K562 (cell line): Measurements from ENCODE around the gene CELA3A. TPM values are rescaled to one million over a fixed set of nuclear protein-coding genes. Genes with fewer than 3 reads are reported as not detected.

Experiments used
- ATAC-seq: fragments of 200-7000 bp; cut with Tn5 transposase; 3 replicates; pipeline ENCODE4 v1.9.1; 2020; ENCODE audit warnings: moderate library complexity
- BruUV-seq: library from RNA; stranded (reverse); fragments of 400-500 nt; replicated peaks from 2 replicates; lab custom pipeline; 2021; lab: Mats Ljungman, UMichigan
- CTCF ChIA-PET: fragments of 300-600 bp; formaldehyde crosslinking; extraction: SDS; loops from one replicate; lab custom pipeline; 2021; ENCODE audit warnings: low intra/inter-chr PET ratio; lab: Yijun Ruan, JAX
- POLR2A ChIA-PET: fragments of 300-600, 350-650 bp; sonication (Branson Sonifier 250); formaldehyde crosslinking; extraction: SDS; loops from one replicate; lab custom pipeline; 2021; ENCODE audit warnings: antibody characterized with exemption, inconsistent platforms; lab: Yijun Ruan, JAX
- DNase-seq, 4 experiments: peaks; one replicate each; pipeline versions ENCODE4 v3.0.0 to v3.0.0-alpha.2; 2011 to 2018; ENCODE audit warnings: low spot score in 3 of 4, mixed read lengths in 3 of 4; ENCODE audit errors: extremely low read depth in 1 of 4
- FAIRE-seq: peaks from 2 replicates; lab custom pipeline; 2011; peaks lifted over from hg19 to GRCh38; lab: Jason Lieb, UNC
- H2AFZ ChIP-seq: 2 replicates; pipeline ENCODE4 v1.6.0; 2011; ENCODE audit warnings: low read depth, low read length, control low read depth, inconsistent platforms
- H3K27ac ChIP-seq: fragments of 200-600 bp; 3 replicates; pipeline ENCODE4 v1.8.0; 2011; ENCODE audit warnings: low read depth, mild to moderate bottlenecking, control low read depth, inconsistent platforms, low read length, moderate library complexity, mixed read lengths; ENCODE audit errors: extremely low read depth
- H3K27me3 ChIP-seq, 2 experiments: fragments of 300-600 bp in 1 of 2; 2 replicates in 1 of 2; 3 replicates in 1 of 2; pipeline versions ENCODE4 v1.6.0 to v1.8.0; 2011; ENCODE audit warnings: inconsistent platforms in 2 of 2, low read length in 2 of 2, mild to moderate bottlenecking in 1 of 2, mixed read lengths in 1 of 2, moderate library complexity in 1 of 2; ENCODE audit not compliant: control insufficient read depth in 2 of 2, insufficient read depth in 2 of 2
- H3K36me3 ChIP-seq: fragments of 300-600 bp; 3 replicates; pipeline ENCODE4 v1.8.0; 2011; ENCODE audit warnings: mild to moderate bottlenecking, low read length, inconsistent platforms; ENCODE audit not compliant: control insufficient read depth, insufficient read depth
- H3K4me1 ChIP-seq, 2 experiments: fragments of 200-600 bp in 1 of 2; replicated peaks in 1 of 2; 2 replicates in 1 of 2; 3 replicates in 1 of 2; pipeline versions ENCODE4 v1.5.1 to v1.8.0; 2011; ENCODE audit warnings: inconsistent platforms in 2 of 2, low read length in 2 of 2, mild to moderate bottlenecking in 1 of 2, mixed read lengths in 1 of 2, moderate library complexity in 1 of 2; ENCODE audit not compliant: control insufficient read depth in 2 of 2, insufficient read depth in 2 of 2
- H3K4me2 ChIP-seq: 2 replicates; pipeline ENCODE4 v1.6.1; 2011; ENCODE audit warnings: low read length, control low read depth, inconsistent platforms, mixed read lengths; ENCODE audit not compliant: insufficient read depth
- H3K4me3 ChIP-seq: fragments of 200-600 bp; sonication (generic), shearing (Covaris generic); 2 replicates; pipeline ENCODE4 v1.5.1; 2016; ENCODE audit warnings: control low read depth, inconsistent platforms
- H3K79me2 ChIP-seq: fragments of 200-600 bp; 3 replicates; pipeline ENCODE4 v1.8.0; 2011; ENCODE audit warnings: low read length, inconsistent platforms; ENCODE audit not compliant: control insufficient read depth, insufficient read depth
- H3K9ac ChIP-seq, 2 experiments: 2 replicates each; pipeline versions ENCODE4 v1.6.0 to v1.6.1; 2011; ENCODE audit warnings: low read depth in 2 of 2, low read length in 2 of 2, control low read depth in 1 of 2, inconsistent platforms in 1 of 2, mild to moderate bottlenecking in 1 of 2, mixed read lengths in 1 of 2; ENCODE audit not compliant: insufficient read depth in 1 of 2
- H3K9me1 ChIP-seq: one replicate; pipeline ENCODE4 v1.6.0; 2011; ENCODE audit warnings: inconsistent platforms, mild to moderate bottlenecking, low read length, moderate library complexity; ENCODE audit not compliant: control insufficient read depth, insufficient read depth
- H3K9me3 ChIP-seq: replicated peaks from 2 replicates; pipeline ENCODE4 v1.5.1; 2011; ENCODE audit warnings: low read depth, low read length, inconsistent platforms; ENCODE audit not compliant: control insufficient read depth, insufficient read depth
- H4K20me1 ChIP-seq: replicated peaks from 2 replicates; pipeline ENCODE4 v1.6.1; 2011; ENCODE audit warnings: low read length, inconsistent platforms, mixed read lengths; ENCODE audit not compliant: control insufficient read depth, insufficient read depth
- ATF1 ChIP-seq, 2 experiments: fragments of 450-650 bp in 1 of 2; IDR thresholded peaks; 2 replicates each; pipeline ENCODE4 v1.6.1; 2016; ENCODE audit warnings: missing compliant biosample characterization in 1 of 2, missing genetic modification characterization in 1 of 2
- CCNT2 ChIP-seq: IDR thresholded peaks from 2 replicates; pipeline ENCODE4 v1.6.1; 2011; ENCODE audit warnings: borderline replicate concordance, low read depth, mild to moderate bottlenecking, moderate library complexity, mixed read lengths, low read length; ENCODE audit not compliant: insufficient read length; ENCODE audit errors: extremely low read depth
- FOXK2 ChIP-seq, 2 experiments: fragments of 450-650 bp; IDR thresholded peaks in 1 of 2; conservative IDR thresholded peaks in 1 of 2; 2 replicates each; pipeline ENCODE4 v1.6.1; 2016; ENCODE audit warnings: low read depth in 2 of 2, mild to moderate bottlenecking in 1 of 2
- FOXP1 ChIP-seq: sonication (generic); formaldehyde crosslinking; IDR thresholded peaks from 2 replicates; pipeline ENCODE4 v1.8.0; 2022; ENCODE audit warnings: mild to moderate bottlenecking, missing genetic modification reagents
- HES1 ChIP-seq: fragments of 450-650 bp; IDR thresholded peaks from 2 replicates; pipeline ENCODE4 v1.6.1; 2016; ENCODE audit warnings: low read depth, mild to moderate bottlenecking, moderate library complexity
- MTA3 ChIP-seq: fragments of 450-650 bp; formaldehyde crosslinking; IDR thresholded peaks from 2 replicates; pipeline ENCODE4 v1.6.1; 2017; ENCODE audit warnings: mild to moderate bottlenecking, borderline replicate concordance
- RBM22 ChIP-seq: fragments of 200-400 bp; formaldehyde crosslinking; IDR thresholded peaks from 2 replicates; pipeline ENCODE4 v1.6.1; 2018; ENCODE audit warnings: low read length, low read depth; ENCODE audit not compliant: poor library complexity, severe bottlenecking
- SIN3A ChIP-seq, 2 experiments: fragments of 150-350 bp in 1 of 2; IDR thresholded peaks; 2 replicates each; pipeline ENCODE4 v1.6.1; 2011 to 2016; ENCODE audit warnings: borderline replicate concordance in 2 of 2, low read depth in 2 of 2, low read length in 2 of 2, mild to moderate bottlenecking in 2 of 2, moderate library complexity in 2 of 2; ENCODE audit not compliant: control insufficient read depth in 1 of 2
- SMARCB1 ChIP-seq: IDR thresholded peaks from 2 replicates; pipeline ENCODE4 v1.6.1; 2011; ENCODE audit warnings: improper control_type of control experiment, low read depth; ENCODE audit not compliant: insufficient read length
- SNIP1 ChIP-seq: fragments of 450-650 bp; IDR thresholded peaks from 2 replicates; pipeline ENCODE4 v1.7.1; 2017; ENCODE audit warnings: low read depth, mild to moderate bottlenecking
- TAF1 ChIP-seq: IDR thresholded peaks from 2 replicates; pipeline ENCODE4 v1.6.1; 2011; ENCODE audit warnings: mild to moderate bottlenecking, low read length, moderate library complexity; ENCODE audit not compliant: insufficient read depth, control insufficient read depth, severe bottlenecking; ENCODE audit errors: extremely low read depth
- TBL1XR1 ChIP-seq, 2 experiments: IDR thresholded peaks; 2 replicates each; pipeline ENCODE4 v1.6.1; 2012; ENCODE audit warnings: improper control_type of control experiment in 2 of 2, low read length in 2 of 2, mild to moderate bottlenecking in 1 of 2
- XRCC3 ChIP-seq: fragments of 450-650 bp; IDR thresholded peaks from 2 replicates; pipeline ENCODE4 v1.6.1; 2017; ENCODE audit warnings: mild to moderate bottlenecking, moderate library complexity
- YBX1 ChIP-seq: fragments of 450-650 bp; IDR thresholded peaks from 2 replicates; pipeline ENCODE4 v1.7.1; 2016; ENCODE audit warnings: mild to moderate bottlenecking
- ZNF57 ChIP-seq: fragments of 450-650 bp; formaldehyde crosslinking; IDR thresholded peaks from 2 replicates; pipeline ENCODE4 v1.4.0; 2020; ENCODE audit warnings: mild to moderate bottlenecking, moderate library complexity
- WGBS: fragments of 100-300 bp; shearing (Covaris generic); methylation state at CpG from one replicate; pipeline ENCODE4 v1.1.6; 2016; ENCODE audit warnings: low coverage, mixed read lengths; ENCODE audit not compliant: insufficient coverage; ENCODE audit errors: missing lambda C conversion rate; 5-methylcytosine and 5-hydroxymethylcytosine counted together
- in situ Hi-C: fragments of 300-500 bp; cut with MboI; formaldehyde crosslinking; loops from 4 replicates; pipeline ENCODE4 v1.15.0; 2018; ENCODE audit warnings: inconsistent platforms, mixed read lengths
- intact Hi-C: fragments of 100-400 bp; cut with micrococcal nuclease; formaldehyde crosslinking; loops from 2 replicates; pipeline ENCODE4 v1.14.2; 2022
- polyA plus RNA-seq, 8 experiments: library from polyadenylated mRNA; depleted of rRNA in 4 of 8; stranded (reverse) in 5 of 8; unstranded in 3 of 8; fragments of >200 nt; fragmentation: Nextera tagmentation in 2 of 8; fragmentation: Illumina TruSeq in 1 of 8; extraction: Ambion mirVana in 2 of 8; extraction: Trizol in 1 of 8; gene quantifications; 2 replicates each; pipeline versions ENCODE4 v1.2.1 to v1.2.3, GENCODE V29; 2011 to 2014; ENCODE audit warnings: inconsistent platforms in 1 of 8, missing spikeins in 1 of 8
- total RNA-seq, 7 experiments: library from RNA; depleted of rRNA in 6 of 7; stranded (reverse); fragments of >200 nt in 6 of 7; fragmentation: Illumina TruSeq in 2 of 7; extraction: Trizol in 2 of 7; gene quantifications; 2 replicates each; pipeline versions ENCODE4 v1.2.1 to v1.2.3, GENCODE V29; 2011 to 2021; ENCODE audit warnings: low replicate concordance in 1 of 7

Gene CELA3A
- total and polyA plus RNA-seq, 9 of the 15 experiments (the other 6 are each of a cell fraction or from before 2014, with no cell fraction given): 5.4 TPM; not detected in 8

- intact Hi-C loops (loop anchor here (1.0 kb wide), 1 partner anchor 27 kb away; no protein-coding TSS in a partner anchor), in situ Hi-C loops (no loop called here)
- H4K20me1 ChIP-seq: peaks cover 14% of the 10 kb centered on the region
- ChIA-PET POLR2A (interaction anchor here (0.6 to 5.2 kb wide), 22 partner anchors 9 to 1266 kb away, joined by 3 to 47 read pairs (median 4); partner anchors contain the start of gene HP1BP3), CTCF (no interaction called here)
- DNase-seq (peak; percentile 96 to 99 (median 98)), FAIRE-seq (peak; percentile 80), ATAC-seq (peak; percentile 93)
- peaks cover 33 to 35% of the 10 kb centered on the region in 2 experiments for H3K4me1 ChIP-seq
- peak within 1 kb of the TSS; percentile 99 for H3K4me2 ChIP-seq
- H3K27me3 ChIP-seq: no peaks in the 10 kb centered on the region
- WGBS: 13% methylated on average over 64 of the region's 81 CpGs
- peaks cover 2% of the 10 kb centered on the region; the same call in 1 of the 2 replicates for H3K9me3 ChIP-seq
- peak within 1 kb of the TSS; percentile 97 for H3K4me3 ChIP-seq
- H3K36me3 ChIP-seq: peaks cover 31% of the 10 kb centered on the region
- BruUV-seq: no TSS peak
- peak within 1 kb of the TSS; percentile 94 to 98 for H3K9ac ChIP-seq
- H3K27ac ChIP-seq: peak within 1 kb of the TSS; percentile 96
- H3K79me2 ChIP-seq: peaks cover 51% of the 10 kb centered on the region
- peak within 1 kb of the TSS; percentile 95 for H2AFZ ChIP-seq
- H3K9me1 ChIP-seq: peaks cover 3% of the 10 kb centered on the region
- TF ChIP-seq SIN3A (IDR thresholded peaks at IDR 0.05; ENCODE audit: borderline replicate concordance in 2 of 2, control insufficient read depth in 1 of 2, low read depth in 2 of 2, low read length in 2 of 2) (peak; percentile 47 to 86; a peak in 2 of 4 replicates), TAF1 (peak; percentile 95), FOXP1 (CRISPR knock-in tag) (no peak; the same call in 1 of the 2 replicates), ZNF57 (CRISPR knock-in tag) (0 out of 2 replicates have a peak, but pooled peaks have one; percentile 26), XRCC3 (no peak), HES1 (no peak), RBM22 (no peak), CCNT2 (peak; percentile 72), SMARCB1 (no peak), TBL1XR1 (IDR thresholded peaks at IDR 0.05; ENCODE audit: low read length in 2 of 2) (peak in 1 of 2 experiments; percentile 76; a peak in 2 of 4 replicates), ATF1 (CRISPR knock-in tag; IDR thresholded peaks at IDR 0.05) (peak; percentile 84), ATF1 (tag; IDR thresholded peaks at IDR 0.05) (peak; percentile 98), MTA3 (peak; percentile 79; the same call in 1 of the 2 replicates), FOXK2 (conservative IDR thresholded peaks at IDR 0.05 in 1 of 2, IDR thresholded peaks at IDR 0.05 in 1 of 2; ENCODE audit: low read depth in 2 of 2) (peak; percentile 70 to 83), SNIP1 (no peak), YBX1 (no peak)
Observed at GRCh38 chr1:22052115-22053016, 50.9 kb downstream of the CELA3A start, which contains the start of gene CDC42. Gene CDC42 (plus strand): TSS chr1:22052709. CDS start chr1:22078479, 25,770 bp downstream.
